Uterus (tissue), 2 donors: ENCODE results near the gene ZNF483.
"Not testable (repeated sequence)": the region's sequence is repeated elsewhere in the genome, so short reads cannot be mapped to it uniquely, and the experiment has no call there.

Source experiments
- CTCF ChIP-seq, 4 experiments: fragments of 200-600 bp in 2 of 4; fragments of 450-650 bp in 2 of 4; sonication (generic) in 2 of 4; IDR thresholded peaks; one replicate each; pipeline ENCODE4 v1.5.1; 2016 to 2019; ENCODE audit warnings: antibody characterized with exemption in 4 of 4, mild to moderate bottlenecking in 2 of 4, moderate library complexity in 1 of 4
- POLR2A ChIP-seq, 2 donors: fragments of 450-650 bp; IDR thresholded peaks; one replicate each; pipeline ENCODE4 v1.6.1; 2016; ENCODE audit warnings: antibody characterized with exemption in 2 of 2, mild to moderate bottlenecking in 1 of 2, moderate library complexity in 1 of 2

- TF ChIP-seq CTCF, POLR2A (IDR thresholded peaks at IDR 0.05): not testable (repeated sequence)
Measured at GRCh38 chr9:111555425-111555824, 30.4 kb downstream of the ZNF483 start.
